Measurements from ENCODE around the gene TPPP.
A peak's percentile ranks its signal among the peaks of the same experiment; 100 is the strongest.

Gene TPPP

GRCh38 chr5:660491-661030, 32.6 kb downstream of the TPPP start:
- no peak for TF ChIP-seq CTCF (conservative IDR thresholded peaks at IDR 0.05; ENCODE audit: low read depth)
- ChIA-PET CTCF (no interaction called here), POLR2A (ENCODE audit: low non-redundant PET) (no interaction called here)
- H3K27ac ChIP-seq = no peak overlapping the region
- no peak for DNase-seq (ENCODE audit: low spot score)

GRCh38 chr5:659496-660263, 33.5 kb downstream of the TPPP start:
- no peak for DNase-seq (ENCODE audit: low spot score)
- H3K27ac ChIP-seq = no peak overlapping the region
- ChIA-PET POLR2A (ENCODE audit: low non-redundant PET) (no interaction called here), CTCF (no interaction called here)
- no peak for TF ChIP-seq CTCF (conservative IDR thresholded peaks at IDR 0.05; ENCODE audit: low read depth)

GRCh38 chr5:658103-658502, 35.0 kb downstream of the TPPP start:
- ChIA-PET POLR2A (ENCODE audit: low non-redundant PET) (no interaction called here), CTCF (interaction anchor here (0.6 to 1.5 kb wide), 2 partner anchors 14 to 32 kb away, joined by 3 to 6 read pairs; no protein-coding TSS in a partner anchor)
- no peak for DNase-seq (ENCODE audit: low spot score)
- TF ChIP-seq CTCF (conservative IDR thresholded peaks at IDR 0.05; ENCODE audit: low read depth) = no peak
- H3K27ac ChIP-seq = no peak overlapping the region

- ChIA-PET CTCF (interaction anchor here (1.1 to 1.5 kb wide), 2 partner anchors 13 to 15 kb away, joined by 4 to 6 read pairs; no protein-coding TSS in a partner anchor), POLR2A (ENCODE audit: low non-redundant PET) (no interaction called here)
- TF ChIP-seq CTCF (conservative IDR thresholded peaks at IDR 0.05; ENCODE audit: low read depth) = no peak
- no peak overlapping the region for H3K27ac ChIP-seq
- peak; percentile 64 for DNase-seq (ENCODE audit: low spot score)
These were observed 35.6 kb downstream of the TPPP start for GRCh38 chr5:657570-657969.

GRCh38 chr5:655406-655805, 37.7 kb downstream of the TPPP start:
- ChIA-PET CTCF (no interaction called here), POLR2A (ENCODE audit: low non-redundant PET) (no interaction called here)
- TF ChIP-seq CTCF (conservative IDR thresholded peaks at IDR 0.05; ENCODE audit: low read depth) = no peak
- H3K27ac ChIP-seq = no peak overlapping the region
- DNase-seq (ENCODE audit: low spot score) = no peak

DNA sequence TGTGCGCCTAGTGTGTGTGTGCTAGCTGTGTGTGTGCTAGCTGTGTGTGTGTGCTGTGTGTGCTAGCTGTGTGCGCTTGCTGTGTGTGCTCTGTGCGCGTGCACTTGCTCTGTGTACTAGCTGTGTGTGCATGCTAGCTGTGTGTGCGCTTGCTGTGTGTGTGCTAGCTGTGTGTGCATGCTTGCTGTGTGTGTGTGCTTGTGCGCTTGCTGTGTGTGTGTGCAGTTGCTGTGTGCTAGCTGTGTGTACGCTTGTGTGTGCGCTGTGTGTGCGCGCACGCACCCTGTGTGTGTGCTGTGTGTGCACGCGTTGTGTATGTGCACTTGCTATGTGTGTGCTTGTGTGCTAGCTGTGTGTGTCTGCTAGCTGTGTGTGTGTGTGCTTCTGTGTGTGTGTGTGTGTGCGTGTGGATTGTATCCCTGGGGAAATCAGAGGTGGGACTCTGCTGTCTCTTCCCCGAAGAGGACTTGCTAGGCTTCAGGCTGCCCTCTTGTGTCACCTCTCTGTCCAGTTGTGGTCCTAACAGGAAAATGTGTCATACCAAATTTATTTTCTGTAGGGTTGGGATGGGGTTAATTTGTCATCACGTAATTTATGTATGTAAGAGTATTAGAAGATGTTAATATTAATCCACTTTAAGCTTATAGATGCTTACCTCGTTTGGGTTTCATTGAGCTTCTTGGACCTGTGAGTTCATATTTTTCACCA, 38.9 kb downstream of the TPPP start:
- H3K27ac ChIP-seq = no peak overlapping the region
- no peak for TF ChIP-seq CTCF (conservative IDR thresholded peaks at IDR 0.05; ENCODE audit: low read depth)
- ChIA-PET POLR2A (ENCODE audit: low non-redundant PET) (no interaction called here), CTCF (interaction anchor here (0.5 kb wide), 1 partner anchor 19 kb away, joined by 6 read pairs; no protein-coding TSS in a partner anchor)
- no peak for DNase-seq (ENCODE audit: low spot score)

Data from RWPE1 (cell line).